A673 (cell line): ENCODE data around the gene ZBTB21. TPM values are rescaled to one million over a fixed set of nuclear protein-coding genes. Genes with fewer than 3 reads are reported as not detected.
"Not testable (repeated sequence)": the region's sequence is repeated elsewhere in the genome, so short reads cannot be mapped to it uniquely, and the experiment has no call there.

Source experiments
- BruUV-seq: library from RNA; stranded (reverse); fragments of 400-500 nt; replicated peaks from 2 replicates; lab custom pipeline; 2021; lab: Mats Ljungman, UMichigan
- CTCF ChIA-PET: fragments of 300-600 bp; sonication (Branson Sonifier 250); formaldehyde crosslinking; loops from one replicate; lab custom pipeline; 2022; ENCODE audit warnings: antibody characterized with exemption; lab: Charles Lee
- POLR2A ChIA-PET: fragments of 300-600 bp; sonication (Branson Sonifier 250); formaldehyde crosslinking; loops from one replicate; lab custom pipeline; 2022; ENCODE audit warnings: antibody characterized with exemption; ENCODE audit not compliant: low non-redundant PET; lab: Charles Lee
- DNase-seq: peaks from one replicate; pipeline ENCODE4 v3.0.0-alpha.2; 2015; ENCODE audit warnings: low spot score
- H3K27ac ChIP-seq: fragments of 200-600 bp; sonication (generic); 2 replicates; pipeline ENCODE4 v1.5.1; 2016; ENCODE audit warnings: mixed run types, low read depth, mild to moderate bottlenecking, mixed read lengths, antibody characterized with exemption, low read length; ENCODE audit not compliant: poor library complexity, severe bottlenecking
- H3K27me3 ChIP-seq: fragments of 200-600 bp; sonication (generic); replicated peaks from 2 replicates; pipeline ENCODE4 v1.6.1; 2017; ENCODE audit warnings: mixed run types, low read depth, mild to moderate bottlenecking, mixed read lengths, antibody characterized with exemption, low read length; ENCODE audit not compliant: insufficient read depth, poor library complexity
- H3K36me3 ChIP-seq: fragments of 200-600 bp; sonication (generic); 2 replicates; pipeline ENCODE4 v1.6.1; 2016; ENCODE audit warnings: mixed run types, mild to moderate bottlenecking, mixed read lengths, antibody characterized with exemption, low read length; ENCODE audit not compliant: insufficient read depth, poor library complexity, severe bottlenecking
- H3K4me1 ChIP-seq: fragments of 200-600 bp; sonication (generic); 2 replicates; pipeline ENCODE4 v1.6.1; 2017; ENCODE audit warnings: mixed run types, mild to moderate bottlenecking, mixed read lengths, antibody characterized with exemption, low read length; ENCODE audit not compliant: insufficient read depth, poor library complexity, severe bottlenecking
- H3K4me3 ChIP-seq: fragments of 200-600 bp; sonication (generic); 2 replicates; pipeline ENCODE4 v1.5.1; 2016; ENCODE audit warnings: low read depth, mixed run types, mild to moderate bottlenecking, mixed read lengths, low read length; ENCODE audit not compliant: poor library complexity, severe bottlenecking
- H3K9me3 ChIP-seq: fragments of 200-600 bp; sonication (generic); 2 replicates; pipeline ENCODE4 v1.6.1; 2016; ENCODE audit warnings: mixed run types, low read depth, mild to moderate bottlenecking, mixed read lengths, antibody characterized with exemption, low read length; ENCODE audit not compliant: poor library complexity, severe bottlenecking
- CTCF ChIP-seq: fragments of 300-800, 200-600 bp; sonication (generic); conservative IDR thresholded peaks from 2 replicates; pipeline ENCODE4 v1.5.1; 2017; ENCODE audit warnings: low read depth, mild to moderate bottlenecking, antibody characterized with exemption, low read length, moderate library complexity, mixed read lengths
- EZH2 ChIP-seq: fragments of 200-600 bp; sonication (generic); IDR thresholded peaks from 2 replicates; pipeline ENCODE4 v1.6.1; 2017; ENCODE audit warnings: borderline replicate concordance, low read depth, mild to moderate bottlenecking, mixed read lengths, antibody characterized with exemption, low read length; ENCODE audit not compliant: poor library complexity, severe bottlenecking
- intact Hi-C: fragments of 100-400 bp; cut with micrococcal nuclease; formaldehyde crosslinking; loops from one replicate; pipeline ENCODE4 v1.10.0; 2022; ENCODE audit not compliant: unreplicated experiment
- total RNA-seq: library from RNA; stranded (reverse); gene quantifications from 2 replicates; pipeline ENCODE4 v1.2.3, GENCODE V29; 2021

ZBTB21 gene
- total RNA-seq, 1 experiment from 2014 or later, result 20.7 TPM

- Histone ChIP-seq H3K4me1 (peaks cover 11% of the 10 kb centered on the region), H3K9me3 (no peaks in the 10 kb centered on the region), H3K4me3 (no peak overlapping the region), H3K36me3 (no peaks in the 10 kb centered on the region), H3K27me3 (no peaks in the 10 kb centered on the region), H3K27ac (no peak overlapping the region)
- no peak for TF ChIP-seq EZH2
- no peak for TF ChIP-seq CTCF
- DNase-seq, result no peak
- intact Hi-C loops, result no loop called here
- ChIA-PET POLR2A (no interaction called here), CTCF (no interaction called here)
- no TSS peak for BruUV-seq
Observed at GRCh38 chr21:41961753-41962152, 48.4 kb downstream of the ZBTB21 start.

- intact Hi-C loops, result no loop called here
- Histone ChIP-seq H3K9me3 (no peaks in the 10 kb centered on the region), H3K27me3 (no peaks in the 10 kb centered on the region), H3K4me1 (peaks cover 11% of the 10 kb centered on the region), H3K27ac (no peak overlapping the region), H3K4me3 (no peak overlapping the region), H3K36me3 (no peaks in the 10 kb centered on the region)
- BruUV-seq, result no TSS peak
- ChIA-PET POLR2A (no interaction called here), CTCF (no interaction called here)
- TF ChIP-seq CTCF (no peak), EZH2 (no peak)
- DNase-seq, result no peak
Observed at GRCh38 chr21:41961282-41961701, 48.9 kb downstream of the ZBTB21 start.

GRCh38 chr21:41960386-41960785 is 49.8 kb downstream of the ZBTB21 start:
- intact Hi-C loops, result no loop called here
- no peak overlapping the region for H3K4me3 ChIP-seq
- H3K4me1 ChIP-seq, result peaks cover 11% of the 10 kb centered on the region
- H3K9me3 ChIP-seq, result no peaks in the 10 kb centered on the region
- no peak for DNase-seq
- H3K27me3 ChIP-seq, result no peaks in the 10 kb centered on the region
- no peaks in the 10 kb centered on the region for H3K36me3 ChIP-seq
- no peak overlapping the region for H3K27ac ChIP-seq
- CTCF ChIA-PET, result no interaction called here
- no peak for TF ChIP-seq CTCF
- BruUV-seq, result no TSS peak
- POLR2A ChIA-PET, result no interaction called here

DNA sequence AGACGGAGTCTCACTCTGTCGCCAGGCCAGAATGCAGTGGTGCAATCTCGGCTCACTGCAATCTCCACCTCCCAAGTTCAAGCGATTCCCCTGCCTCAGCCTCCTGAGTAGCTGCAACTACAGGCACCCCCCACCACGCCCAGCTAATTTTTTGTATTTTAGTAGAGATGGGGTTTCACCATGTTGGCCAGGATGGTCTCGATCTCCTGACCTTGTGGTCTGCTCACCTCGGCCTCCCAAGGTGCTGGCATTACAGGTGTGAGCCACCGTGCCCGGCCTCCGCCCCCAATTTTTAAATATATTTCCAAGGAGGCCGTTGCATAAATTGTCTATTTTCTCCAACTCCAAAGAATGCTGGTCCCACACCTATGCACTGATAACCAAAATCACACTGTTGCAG is 50.5 kb downstream of the ZBTB21 start:
- H3K36me3 ChIP-seq, BruUV-seq, CTCF ChIA-PET, POLR2A ChIA-PET, H3K27ac ChIP-seq, H3K9me3 ChIP-seq, intact Hi-C loops, H3K4me3 ChIP-seq, H3K27me3 ChIP-seq, DNase-seq: not testable (repeated sequence)
- H3K4me1 ChIP-seq, result peaks cover 11% of the 10 kb centered on the region
